Upper lobe of left lung (tissue), 6 donors: ENCODE data around the gene PRKAR1B. TPM values are rescaled to one million over a fixed set of nuclear protein-coding genes. Genes with fewer than 3 reads are reported as not detected.

Source experiments
- ATAC-seq, 2 donors: fragments of 200-7000 bp; cut with Tn5 transposase; one replicate each; pipeline ENCODE4 v1.9.1; 2022; ENCODE audit warnings: mild to moderate bottlenecking in 2 of 2, moderate library complexity in 2 of 2; ENCODE audit not compliant: low FRiP score in 2 of 2
- DNase-seq, 2 donors: peaks; one replicate each; pipeline ENCODE4 v3.0.0-alpha.2; 2019 to 2020
- H3K27ac ChIP-seq, 4 donors: fragments of 200-600 bp; sonication (generic); one replicate each; pipeline ENCODE4 v1.5.1; 2016 to 2019
- H3K27me3 ChIP-seq, 4 donors: fragments of 200-600 bp; sonication (generic); one replicate each; pipeline ENCODE4 v1.5.1; 2017 to 2019
- H3K36me3 ChIP-seq, 4 donors: fragments of 200-600 bp; sonication (generic); one replicate each; pipeline ENCODE4 v1.5.1; 2016 to 2019
- H3K4me1 ChIP-seq, 4 donors: fragments of 200-600 bp; sonication (generic); one replicate each; pipeline ENCODE4 v1.5.1; 2018 to 2019
- H3K4me3 ChIP-seq, 4 donors: fragments of 200-600 bp; sonication (generic); one replicate each; pipeline ENCODE4 v1.5.1; 2017 to 2019; ENCODE audit warnings: mild to moderate bottlenecking in 2 of 4, moderate library complexity in 1 of 4
- H3K9me3 ChIP-seq, 4 donors: fragments of 200-600 bp; sonication (generic); one replicate each; pipeline ENCODE4 v1.5.1; 2018 to 2019
- EP300 ChIP-seq, 4 donors: sonication (generic); formaldehyde crosslinking; IDR thresholded peaks; one replicate each; pipeline ENCODE4 v1.5.1; 2017; ENCODE audit warnings: antibody characterized with exemption in 4 of 4, control low read depth in 2 of 4
- POLR2A ChIP-seq, 4 donors: fragments of 450-650 bp; IDR thresholded peaks; one replicate each; pipeline ENCODE4 v1.5.1; 2016 to 2017; ENCODE audit warnings: antibody characterized with exemption in 4 of 4, mild to moderate bottlenecking in 2 of 4
- POLR2AphosphoS5 ChIP-seq, 2 donors: sonication (generic); formaldehyde crosslinking; IDR thresholded peaks; one replicate each; pipeline ENCODE4 v1.5.1; 2017; ENCODE audit warnings: antibody characterized with exemption in 2 of 2
- WGBS, 2 donors: methylation state at CpG; one replicate each; pipeline ENCODE4 v1.1.5; 2017 to 2018; 5-methylcytosine and 5-hydroxymethylcytosine counted together
- total RNA-seq, 6 donors: library from RNA; depleted of rRNA in 4 of 6; stranded (reverse); fragments of >200 nt in 4 of 6; gene quantifications; one replicate each; pipeline versions ENCODE4 v1.1.0 to v1.2.1, GENCODE V29; 2016 to 2021
- TF ChIP-seq, protein P1 (sequence below), 6 experiments: fragments of 450-650 bp in 4 of 6; fragments of 200-600 bp in 2 of 6; sonication (generic) in 2 of 6; IDR thresholded peaks; one replicate each; pipeline ENCODE4 v1.5.1; 2016 to 2019; ENCODE audit warnings: antibody characterized with exemption in 6 of 6
- donor health status: DM: no; HTN: no; CAD: no; lungs with moderate emphysema.
- donor health status: DM: no; HTN: yes; CAD: no; lungs with severe emphysema.

PRKAR1B gene
- 10 to 100 TPM; 10.3 to 24.4 (median 20.9) TPM for total RNA-seq

DNA sequence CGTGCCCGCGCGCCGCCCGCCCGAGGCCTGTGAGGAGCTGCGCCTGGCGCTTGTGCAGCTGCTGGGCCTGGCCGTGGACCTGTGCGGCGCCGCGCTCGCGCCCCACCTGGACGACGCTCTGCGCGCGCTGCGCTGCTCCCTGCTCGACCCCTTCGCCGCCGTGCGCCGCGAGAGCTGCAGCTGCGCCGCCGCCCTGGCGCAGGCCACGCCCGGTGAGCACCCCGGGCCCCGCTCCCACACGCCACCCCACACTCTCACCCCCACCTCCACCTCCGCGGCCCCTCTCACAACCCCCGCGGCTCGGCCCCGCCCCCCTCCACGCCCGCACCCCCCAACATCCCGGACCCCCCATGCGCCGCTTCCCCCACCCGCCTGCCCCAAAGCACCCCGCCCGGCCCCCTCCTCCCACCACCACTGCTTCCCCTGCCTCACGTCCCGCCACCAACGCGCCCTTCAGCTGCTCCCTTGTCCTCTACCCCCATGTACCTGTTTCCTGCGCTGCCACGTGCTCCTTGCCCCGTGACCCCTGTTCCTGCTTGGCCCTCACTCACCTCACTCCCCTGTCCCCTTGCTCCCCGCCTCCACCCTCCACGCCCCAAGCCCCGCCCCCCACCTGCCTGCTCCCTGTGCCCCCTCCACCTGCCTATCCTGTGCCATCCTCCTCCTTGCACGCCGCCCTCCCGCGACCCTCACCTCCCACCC is at the start of gene PRKAR1B:
Gene PRKAR1B (minus strand): TSS at position 178 of the 702 bp plus-strand sequence. CDS start 15,776 bp downstream, outside the sequence.
- DNase-seq, result peak in 1 of 2 donors; percentile 87
- Histone ChIP-seq H3K9me3 (no peaks in the 10 kb centered on the region), H3K27ac (peak within 1 kb of the TSS; percentile 68 to 76 (median 76)), H3K4me1 (peaks cover 11 to 38% (median 22%) of the 10 kb centered on the region in 4 donors), H3K36me3 (peaks cover 0 to 28% (median 16%) of the 10 kb centered on the region in 4 donors), H3K27me3 (no peaks in the 10 kb centered on the region), H3K4me3 (peak within 1 kb of the TSS; percentile 75 to 100 (median 98))
- ATAC-seq, result no peak
- WGBS, 2 donors, result 3 to 27% methylated on average over 3 to 12 of the region's 66 CpGs
- TF ChIP-seq EP300 (IDR thresholded peaks at IDR 0.05), result no peak
- no peak for TF ChIP-seq POLR2AphosphoS5 (IDR thresholded peaks at IDR 0.05)
- TF ChIP-seq POLR2A (IDR thresholded peaks at IDR 0.05), result no peak
- TF ChIP-seq, protein P1, sequence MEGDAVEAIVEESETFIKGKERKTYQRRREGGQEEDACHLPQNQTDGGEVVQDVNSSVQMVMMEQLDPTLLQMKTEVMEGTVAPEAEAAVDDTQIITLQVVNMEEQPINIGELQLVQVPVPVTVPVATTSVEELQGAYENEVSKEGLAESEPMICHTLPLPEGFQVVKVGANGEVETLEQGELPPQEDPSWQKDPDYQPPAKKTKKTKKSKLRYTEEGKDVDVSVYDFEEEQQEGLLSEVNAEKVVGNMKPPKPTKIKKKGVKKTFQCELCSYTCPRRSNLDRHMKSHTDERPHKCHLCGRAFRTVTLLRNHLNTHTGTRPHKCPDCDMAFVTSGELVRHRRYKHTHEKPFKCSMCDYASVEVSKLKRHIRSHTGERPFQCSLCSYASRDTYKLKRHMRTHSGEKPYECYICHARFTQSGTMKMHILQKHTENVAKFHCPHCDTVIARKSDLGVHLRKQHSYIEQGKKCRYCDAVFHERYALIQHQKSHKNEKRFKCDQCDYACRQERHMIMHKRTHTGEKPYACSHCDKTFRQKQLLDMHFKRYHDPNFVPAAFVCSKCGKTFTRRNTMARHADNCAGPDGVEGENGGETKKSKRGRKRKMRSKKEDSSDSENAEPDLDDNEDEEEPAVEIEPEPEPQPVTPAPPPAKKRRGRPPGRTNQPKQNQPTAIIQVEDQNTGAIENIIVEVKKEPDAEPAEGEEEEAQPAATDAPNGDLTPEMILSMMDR (IDR thresholded peaks at IDR 0.05), result no peak

DNA sequence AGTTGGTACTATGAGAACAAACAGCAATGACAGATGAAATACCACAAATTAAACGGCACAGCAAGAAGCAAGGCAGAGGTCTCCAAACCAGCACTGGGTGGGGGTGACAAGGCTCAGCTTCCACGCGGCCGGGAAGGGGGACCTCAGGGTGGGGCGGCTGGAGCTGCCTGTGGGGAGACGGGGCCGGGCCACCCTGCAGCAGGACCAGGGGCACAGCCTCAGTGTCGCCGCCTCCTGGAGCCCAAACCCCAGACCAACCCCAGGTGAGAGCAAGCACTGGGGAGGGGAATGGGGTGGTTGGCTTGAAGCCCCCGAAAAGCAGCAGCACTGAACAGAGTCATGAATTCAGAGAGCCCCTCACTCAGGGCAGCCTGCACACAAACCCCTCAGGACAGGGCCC is 49.3 kb upstream of the PRKAR1B start:
- H3K9me3 ChIP-seq, result no peaks in the 10 kb centered on the region
- H3K27me3 ChIP-seq, result no peaks in the 10 kb centered on the region
- H3K4me3 ChIP-seq, result no peak overlapping the region
- H3K4me1 ChIP-seq, result peaks cover 4 to 15% (median 11%) of the 10 kb centered on the region in 4 donors
- peaks cover 0 to 73% (median 28%) of the 10 kb centered on the region in 4 donors for H3K36me3 ChIP-seq
- peak in 1 of 2 donors; percentile 66 for DNase-seq
- TF ChIP-seq POLR2AphosphoS5 (IDR thresholded peaks at IDR 0.05) (no peak), POLR2A (IDR thresholded peaks at IDR 0.05) (no peak), EP300 (IDR thresholded peaks at IDR 0.05) (no peak)
- TF ChIP-seq, protein P1 (IDR thresholded peaks at IDR 0.05), result no peak
- WGBS, 2 donors, result 92 to 94% methylated on average over 6 to 10 of the region's 10 CpGs
- no peak for ATAC-seq
- no peak overlapping the region for H3K27ac ChIP-seq

DNA sequence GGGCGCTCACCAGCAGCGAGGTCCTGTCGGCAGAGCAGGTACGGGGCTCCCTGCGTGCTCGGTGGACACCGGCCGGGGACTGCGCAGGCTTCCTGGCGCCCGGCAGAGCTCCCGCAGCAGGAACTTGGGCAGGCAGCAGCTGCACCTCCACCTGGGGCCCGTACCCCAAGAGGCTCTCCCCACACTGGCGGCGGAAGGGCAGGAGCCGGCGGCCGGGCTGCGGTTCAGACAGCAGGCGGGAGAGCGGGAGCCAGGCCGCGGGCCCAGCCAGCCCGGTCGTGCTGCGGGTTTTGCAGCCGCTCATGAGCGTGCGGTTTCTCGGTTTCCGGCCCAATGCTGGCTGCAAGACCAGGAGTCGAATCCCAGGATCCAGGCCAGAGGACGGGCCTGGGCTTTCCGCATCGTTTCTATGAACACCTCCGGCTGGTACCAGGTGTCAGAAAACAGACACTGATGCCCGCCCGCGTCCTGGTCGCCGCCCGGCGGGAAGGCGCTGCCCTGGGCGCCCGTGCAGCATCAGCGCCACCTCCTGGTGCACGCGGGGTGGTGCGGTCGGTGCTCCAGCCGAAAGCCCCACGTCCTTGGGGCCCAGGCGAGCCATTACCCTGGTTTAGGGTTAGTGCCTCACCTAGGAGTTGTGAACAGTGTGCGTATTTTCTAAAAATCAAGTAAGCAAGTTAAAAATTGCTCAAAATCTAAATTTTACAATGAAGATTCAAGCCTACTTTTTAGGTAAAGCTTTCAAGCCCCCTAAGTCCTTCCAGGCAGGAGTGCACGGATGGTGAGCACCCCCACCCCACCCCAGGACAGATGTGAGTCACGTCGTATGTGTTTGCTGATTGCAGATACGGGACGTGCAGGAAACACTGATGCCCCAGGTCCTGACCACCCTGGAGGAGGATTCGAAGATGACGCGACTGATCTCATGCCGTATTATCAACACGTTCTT is 47.4 kb upstream of the PRKAR1B start:
- 78 to 85% methylated on average over 30 to 65 of the region's 65 CpGs for WGBS, 2 donors
- Histone ChIP-seq H3K9me3 (no peaks in the 10 kb centered on the region), H3K27me3 (no peaks in the 10 kb centered on the region), H3K27ac (no peak overlapping the region), H3K4me1 (peaks cover 13 to 24% (median 18%) of the 10 kb centered on the region in 4 donors), H3K4me3 (no peak overlapping the region), H3K36me3 (peaks cover 0 to 65% (median 28%) of the 10 kb centered on the region in 4 donors)
- ATAC-seq (peak in 1 of 2 donors; percentile 76), DNase-seq (peak; percentile 45 to 93)
- no peak for TF ChIP-seq EP300 (IDR thresholded peaks at IDR 0.05)
- TF ChIP-seq, protein P1 (IDR thresholded peaks at IDR 0.05), result peak; percentile 84 to 94 (median 89)
- TF ChIP-seq POLR2AphosphoS5 (IDR thresholded peaks at IDR 0.05), result peak in 1 of 2 donors; percentile 14
- TF ChIP-seq POLR2A (IDR thresholded peaks at IDR 0.05), result no peak

DNA sequence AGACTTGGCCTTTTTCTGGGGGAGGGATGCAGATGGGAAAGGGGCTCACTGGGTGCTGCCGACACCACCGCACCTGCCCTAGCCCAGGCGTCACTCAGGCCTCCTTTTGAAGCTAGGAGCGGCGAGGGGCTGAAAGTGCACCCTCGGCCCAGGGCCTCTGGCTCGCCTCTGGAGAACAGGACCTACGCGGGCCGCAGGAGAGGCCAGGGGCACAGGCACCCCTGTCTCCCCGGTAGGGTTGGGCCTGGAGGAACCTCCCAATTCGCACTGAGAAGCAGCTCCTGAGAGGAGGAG is 46.5 kb upstream of the PRKAR1B start:
- no peak for ATAC-seq
- peaks cover 13 to 18% (median 17%) of the 10 kb centered on the region in 4 donors for H3K4me1 ChIP-seq
- no peak for TF ChIP-seq EP300 (IDR thresholded peaks at IDR 0.05)
- no peak for TF ChIP-seq POLR2A (IDR thresholded peaks at IDR 0.05)
- TF ChIP-seq, protein P1 (IDR thresholded peaks at IDR 0.05), result no peak
- no peak for TF ChIP-seq POLR2AphosphoS5 (IDR thresholded peaks at IDR 0.05)
- H3K27me3 ChIP-seq, result no peaks in the 10 kb centered on the region
- peaks cover 0 to 60% (median 30%) of the 10 kb centered on the region in 4 donors for H3K36me3 ChIP-seq
- H3K27ac ChIP-seq, result no peak overlapping the region
- H3K9me3 ChIP-seq, result no peaks in the 10 kb centered on the region
- DNase-seq, result no peak
- no peak overlapping the region for H3K4me3 ChIP-seq
- WGBS, 2 donors, result 92 to 96% methylated on average over 10 to 12 of the region's 12 CpGs
